H1 (cell line): Measurements from ENCODE around the gene MMP1. TPM values are rescaled to one million over a fixed set of nuclear protein-coding genes. Genes with fewer than 3 reads are reported as not detected.

Source experiments
- CTCF ChIA-PET: fragments of 300-600 bp; sonication (Branson Sonifier 250); formaldehyde crosslinking; loops from one replicate; lab custom pipeline; 2021; ENCODE audit not compliant: partially characterized antibody; lab: Charles Lee
- POLR2A ChIA-PET: fragments of 300-600 bp; sonication (Branson Sonifier 250); formaldehyde crosslinking; loops from one replicate; lab custom pipeline; 2021; ENCODE audit warnings: inconsistent platforms; ENCODE audit not compliant: partially characterized antibody; lab: Charles Lee
- DNase-seq, 2 experiments: peaks; one replicate each; pipeline versions ENCODE4 v3.0.0 to v3.0.0-alpha.2; 2010 to 2022; ENCODE audit warnings: low spot score in 2 of 2, low read depth in 1 of 2, mixed read lengths in 1 of 2
- FAIRE-seq: peaks from 2 replicates; lab custom pipeline; 2011; peaks lifted over from hg19 to GRCh38; lab: Jason Lieb, UNC
- H2AFZ ChIP-seq: 2 replicates; pipeline ENCODE4 v1.8.1; 2012; ENCODE audit warnings: low read length, inconsistent platforms
- H2AK5ac ChIP-seq: 2 replicates; pipeline ENCODE4 v1.6.1; 2013; ENCODE audit warnings: low read depth, low read length
- H2BK120ac ChIP-seq: replicated peaks from 2 replicates; pipeline ENCODE3; 2013; ENCODE audit warnings: low read depth, low read length, inconsistent platforms
- H2BK12ac ChIP-seq: 2 replicates; pipeline ENCODE4 v1.6.1; 2013; ENCODE audit warnings: low read depth, low read length
- H2BK15ac ChIP-seq: 2 replicates; pipeline ENCODE4 v1.6.1; 2013; ENCODE audit warnings: low read length
- H2BK20ac ChIP-seq: 2 replicates; pipeline ENCODE4 v1.6.1; 2013; ENCODE audit warnings: low read length
- H2BK5ac ChIP-seq: 2 replicates; pipeline ENCODE4 v1.6.1; 2013; ENCODE audit warnings: low read depth, low read length
- H3K14ac ChIP-seq: 2 replicates; pipeline ENCODE4 v1.6.1; 2013; ENCODE audit warnings: inconsistent platforms; ENCODE audit not compliant: insufficient read length
- H3K18ac ChIP-seq: 2 replicates; pipeline ENCODE4 v1.6.1; 2013; ENCODE audit warnings: low read length; ENCODE audit errors: extremely low read depth
- H3K23ac ChIP-seq: 2 replicates; pipeline ENCODE4 v1.6.1; 2013; ENCODE audit warnings: inconsistent platforms; ENCODE audit not compliant: insufficient read length
- H3K23me2 ChIP-seq: 2 replicates; pipeline ENCODE4 v1.6.1; 2013; ENCODE audit warnings: low read depth, low read length
- H3K27ac ChIP-seq: 2 replicates; pipeline ENCODE4 v1.6.1; 2011; ENCODE audit warnings: low read depth, low read length, inconsistent platforms
- H3K27me3 ChIP-seq, 4 experiments: replicated peaks in 1 of 4; 1 replicate in 1 of 4; 2 replicates in 3 of 4; pipeline versions ENCODE4 v1.6.1 to v1.8.1; 2011 to 2013; ENCODE audit warnings: low read length in 3 of 4, mild to moderate bottlenecking in 3 of 4, inconsistent platforms in 2 of 4, mixed read lengths in 2 of 4, moderate library complexity in 1 of 4; ENCODE audit not compliant: control insufficient read depth in 3 of 4, insufficient read depth in 3 of 4; ENCODE audit errors: extremely low read depth in 1 of 4
- H3K36me3 ChIP-seq, 4 experiments: 2 replicates each; pipeline versions ENCODE4 v1.6.1 to v1.8.1; 2011 to 2013; ENCODE audit warnings: mild to moderate bottlenecking in 4 of 4, low read length in 3 of 4, moderate library complexity in 2 of 4, control low read depth in 1 of 4, inconsistent platforms in 1 of 4; ENCODE audit not compliant: insufficient read depth in 4 of 4, control insufficient read depth in 2 of 4
- H3K4ac ChIP-seq: replicated peaks from 2 replicates; pipeline ENCODE3; 2013; ENCODE audit warnings: low read length, low read depth, mixed read lengths, inconsistent platforms; ENCODE audit not compliant: insufficient read length
- H3K4me1 ChIP-seq, 4 experiments: replicated peaks in 1 of 4; 1 replicate in 1 of 4; 2 replicates in 3 of 4; pipeline versions ENCODE4 v1.6.1 to v1.8.1; 2011 to 2013; ENCODE audit warnings: low read length in 3 of 4, inconsistent platforms in 2 of 4, mixed read lengths in 1 of 4; ENCODE audit not compliant: insufficient read depth in 4 of 4, control insufficient read depth in 3 of 4
- H3K4me2 ChIP-seq, 2 experiments: 2 replicates each; pipeline versions ENCODE4 v1.6.1 to v1.8.1; 2011 to 2013; ENCODE audit warnings: low read depth in 2 of 2, low read length in 2 of 2, control low read depth in 1 of 2, inconsistent platforms in 1 of 2, mild to moderate bottlenecking in 1 of 2; ENCODE audit not compliant: insufficient read depth in 1 of 2
- H3K4me3 ChIP-seq, 4 experiments: fragments of 200-600, 300-600 bp in 1 of 4; sonication (generic), shearing (Covaris generic), sonication (Bioruptor Twin) in 1 of 4; 2 replicates each; pipeline versions ENCODE4 v1.5.1 to v1.8.1; 2011 to 2016; ENCODE audit warnings: low read length in 4 of 4, low read depth in 3 of 4, control low read depth in 2 of 4, inconsistent platforms in 2 of 4, mild to moderate bottlenecking in 2 of 4, mixed read lengths in 1 of 4, moderate library complexity in 1 of 4; ENCODE audit not compliant: insufficient read depth in 2 of 4; ENCODE audit errors: extremely low read depth in 1 of 4
- H3K56ac ChIP-seq: replicated peaks from 2 replicates; pipeline ENCODE3; 2013; ENCODE audit warnings: low read depth, mild to moderate bottlenecking, mixed read lengths, low read length, inconsistent platforms; ENCODE audit not compliant: insufficient read length
- H3K79me1 ChIP-seq: 2 replicates; pipeline ENCODE4 v1.6.1; 2013; ENCODE audit warnings: low read depth, low read length, control low read depth
- H3K79me2 ChIP-seq, 2 experiments: 2 replicates each; pipeline versions ENCODE4 v1.6.1 to v1.8.1; 2012 to 2013; ENCODE audit warnings: low read length in 2 of 2, mild to moderate bottlenecking in 2 of 2, inconsistent platforms in 1 of 2; ENCODE audit not compliant: insufficient read depth in 2 of 2, control insufficient read depth in 1 of 2
- H3K9ac ChIP-seq, 4 experiments: replicated peaks in 1 of 4; 1 replicate in 1 of 4; 2 replicates in 3 of 4; pipeline versions ENCODE4 v1.6.1 to v1.8.1; 2011 to 2013; ENCODE audit warnings: low read depth in 3 of 4, low read length in 3 of 4, control low read depth in 2 of 4, mild to moderate bottlenecking in 2 of 4, moderate library complexity in 2 of 4, inconsistent platforms in 1 of 4; ENCODE audit errors: extremely low read depth in 1 of 4
- H3K9me3 ChIP-seq, 2 experiments: 2 replicates each; pipeline versions ENCODE4 v1.6.1 to v1.8.1; 2012 to 2013; ENCODE audit warnings: mild to moderate bottlenecking in 2 of 2, moderate library complexity in 2 of 2, control low read depth in 1 of 2, inconsistent platforms in 1 of 2, low read depth in 1 of 2, low read length in 1 of 2, mixed read lengths in 1 of 2; ENCODE audit not compliant: insufficient read depth in 2 of 2
- H4K20me1 ChIP-seq, 2 experiments: replicated peaks in 1 of 2; 2 replicates each; pipeline versions ENCODE3 to v1.8.1; 2011 to 2013; ENCODE audit warnings: inconsistent platforms in 2 of 2, low read length in 2 of 2, mild to moderate bottlenecking in 1 of 2; ENCODE audit not compliant: insufficient read depth in 2 of 2, control insufficient read depth in 1 of 2
- H4K5ac ChIP-seq: 2 replicates; pipeline ENCODE4 v1.6.1; 2013; ENCODE audit warnings: low read length, low read depth, mixed read lengths, inconsistent platforms; ENCODE audit not compliant: insufficient read length
- H4K8ac ChIP-seq: 2 replicates; pipeline ENCODE4 v1.8.0; 2013; ENCODE audit warnings: mild to moderate bottlenecking, moderate library complexity, low read length, inconsistent platforms; ENCODE audit not compliant: insufficient read depth; ENCODE audit errors: extremely low read depth
- H4K91ac ChIP-seq: replicated peaks from 2 replicates; pipeline ENCODE3; 2013; ENCODE audit warnings: low read length, mixed read lengths, inconsistent platforms; ENCODE audit not compliant: insufficient read length
- BACH1 ChIP-seq: IDR thresholded peaks from 2 replicates; pipeline ENCODE4 v1.6.1; 2012; ENCODE audit warnings: low read length, improper control_type of control experiment
- CBX5 ChIP-seq: fragments of 300-800, 300-1000 bp; sonication (generic); IDR thresholded peaks from 2 replicates; pipeline ENCODE4 v1.7.1; 2016; ENCODE audit warnings: antibody characterized with exemption, low read length, low read depth
- CHD1 ChIP-seq: IDR thresholded peaks from 2 replicates; pipeline ENCODE4 v1.6.1; 2012; ENCODE audit warnings: low read depth, low read length, improper control_type of control experiment
- FOSL1 ChIP-seq: IDR thresholded peaks from 2 replicates; pipeline ENCODE4 v1.6.1; 2011; ENCODE audit warnings: mild to moderate bottlenecking, low read depth, low read length, moderate library complexity; ENCODE audit not compliant: insufficient read depth
- HDAC2 ChIP-seq, 2 experiments: fragments of 300-600 bp in 1 of 2; sonication (generic) in 1 of 2; IDR thresholded peaks; 2 replicates each; pipeline ENCODE4 v1.6.1; 2011 to 2012; ENCODE audit warnings: low read depth in 2 of 2, low read length in 2 of 2, mild to moderate bottlenecking in 2 of 2, moderate library complexity in 2 of 2, borderline replicate concordance in 1 of 2, inconsistent platforms in 1 of 2
- KDM1A ChIP-seq: fragments of 200-600, 300-600 bp; sonication (generic); IDR thresholded peaks from 2 replicates; pipeline ENCODE4 v1.7.1; 2016; ENCODE audit warnings: mild to moderate bottlenecking, low read length, borderline replicate concordance
- POLR2AphosphoS5 ChIP-seq: IDR thresholded peaks from 2 replicates; pipeline ENCODE4 v1.6.1; 2011; ENCODE audit warnings: low read depth, low read length
- RBBP5 ChIP-seq: IDR thresholded peaks from 2 replicates; pipeline ENCODE4 v1.7.1; 2012; ENCODE audit warnings: low read depth, mild to moderate bottlenecking, inconsistent platforms, low read length, moderate library complexity, borderline replicate concordance
- RXRA ChIP-seq: IDR thresholded peaks from 2 replicates; pipeline ENCODE4 v1.6.1; 2011; ENCODE audit warnings: low read depth, mild to moderate bottlenecking, low read length, moderate library complexity; ENCODE audit not compliant: insufficient read depth
- SIN3A ChIP-seq, 2 experiments: IDR thresholded peaks in 1 of 2; conservative IDR thresholded peaks in 1 of 2; 2 replicates each; pipeline ENCODE4 v1.6.1; 2011 to 2012; ENCODE audit warnings: low read length in 2 of 2, improper control_type of control experiment in 1 of 2, low read depth in 1 of 2, mild to moderate bottlenecking in 1 of 2
- TAF7 ChIP-seq: optimal IDR thresholded peaks from 2 replicates; pipeline ENCODE3; 2011; ENCODE audit warnings: low read depth, mild to moderate bottlenecking, inconsistent platforms, low read length, moderate library complexity, borderline replicate concordance
- TBP ChIP-seq: IDR thresholded peaks from 2 replicates; pipeline ENCODE4 v1.6.1; 2011; ENCODE audit warnings: low read depth, low read length, improper control_type of control experiment
- polyA plus RNA-seq, 7 experiments: library from polyadenylated mRNA; depleted of rRNA in 3 of 7; stranded (reverse) in 5 of 7; unstranded in 2 of 7; fragments of >200 nt in 5 of 7; fragments of 200-250 nt in 2 of 7; gene quantifications; 1 replicate in 5 of 7; 2 replicates in 1 of 7; 4 replicates in 1 of 7; pipeline versions ENCODE4 v1.2.1 to v1.2.3, GENCODE V29; 2011 to 2013; ENCODE audit warnings: missing spikeins in 2 of 7, mixed read lengths in 2 of 7
- total RNA-seq: library from RNA; stranded (reverse); fragmentation: NEBNext Ultra II Directional; extraction: Animal tissue kit (Norgen Biotek cat#: 25700); gene quantifications from 2 replicates; pipeline ENCODE4 v1.2.1, GENCODE V29; 2021

MMP1 gene
- total and polyA plus RNA-seq, 2 of the 8 experiments (the other 6 are each of a cell fraction or from before 2014, with no cell fraction given): not detected

DNA sequence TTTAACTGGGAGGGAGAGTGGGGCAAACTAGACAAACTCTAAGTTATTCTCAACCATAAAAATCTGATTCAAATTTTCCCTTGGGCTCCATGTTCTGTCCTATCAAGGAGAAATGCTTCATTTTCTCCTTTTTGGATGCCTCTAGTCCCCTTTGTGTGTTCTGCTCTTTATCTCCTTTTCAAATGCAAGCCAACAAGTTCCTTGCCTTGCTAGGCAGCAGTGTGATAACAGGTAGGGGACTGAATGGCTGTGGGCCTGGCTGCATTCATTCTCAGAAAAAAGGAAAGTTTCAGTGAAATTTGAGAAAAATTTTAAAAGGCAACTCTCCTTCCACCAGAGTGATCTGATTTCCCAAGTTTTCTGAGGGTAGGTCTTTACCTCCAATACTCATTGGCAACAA lies 46.3 kb downstream of the MMP1 start:
- TF ChIP-seq POLR2AphosphoS5 (no peak), CBX5 (no peak), FOSL1 (no peak), KDM1A (no peak), CHD1 (no peak), HDAC2 (IDR thresholded peaks at IDR 0.05; ENCODE audit: borderline replicate concordance in 1 of 2, low read depth in 2 of 2, low read length in 2 of 2) (no peak), RXRA (no peak), RBBP5 (no peak), TAF7 (no peak), BACH1 (no peak), TBP (no peak), SIN3A (conservative IDR thresholded peaks at IDR 0.05 in 1 of 2, IDR thresholded peaks at IDR 0.05 in 1 of 2; ENCODE audit: low read depth in 1 of 2, low read length in 2 of 2) (no peak)
- TF ChIP-seq, all 59 proteins: peak for 0
- Histone ChIP-seq H4K20me1 (no peaks in the 10 kb centered on the region), H3K23ac (no peak overlapping the region), H3K4me1 (peaks cover 0 to 5% (median 4%) of the 10 kb centered on the region in 4 experiments; a peak in 4 of 7 replicates), H3K23me2 (no peaks in the 10 kb centered on the region), H2BK20ac (no peak overlapping the region), H3K4me3 (no peak overlapping the region), H3K4ac (no peak overlapping the region), H4K8ac (no peak overlapping the region), H2AFZ (peak overlapping the region; percentile 82; the same call in 1 of the 2 replicates), H3K4me2 (0 out of 4 replicates have a peak overlapping the region, but pooled peaks of 1 of the 2 experiments have one; percentile 1), H3K56ac (no peak overlapping the region), H2BK5ac (no peak overlapping the region), H3K9ac (no peak overlapping the region), H3K27me3 (no peaks in the 10 kb centered on the region), H4K5ac (no peak overlapping the region), H3K27ac (no peak overlapping the region), H3K18ac (no peak overlapping the region), H3K14ac (no peak overlapping the region), H2AK5ac (no peak overlapping the region), H2BK15ac (no peak overlapping the region), H3K36me3 (peaks cover 0 to 5% (median 0%) of the 10 kb centered on the region in 4 experiments; a peak in 3 of 8 replicates), H3K79me1 (no peaks in the 10 kb centered on the region), H2BK120ac (no peak overlapping the region), H4K91ac (no peak overlapping the region), H3K79me2 (no peaks in the 10 kb centered on the region), H2BK12ac (no peak overlapping the region), H3K9me3 (no peaks in the 10 kb centered on the region)
- FAIRE-seq: no peak
- POLR2A ChIA-PET: no interaction called here
- no peak for DNase-seq
- CTCF ChIA-PET: no interaction called here
